Stomach (tissue), 19 donors: ENCODE results near the gene RPS14. TPM values are rescaled to one million over a fixed set of nuclear protein-coding genes. Genes with fewer than 3 reads are reported as not detected.

Source experiments
- DNase-seq, 2 donors: peaks; one replicate each; pipeline versions ENCODE4 v3.0.0 to v3.0.0-alpha.2; 2013 to 2019
- H3K27ac ChIP-seq, 5 donors: fragments of 200-600 bp in 4 of 5; sonication (generic) in 4 of 5; one replicate each; pipeline ENCODE4 v1.5.1; 2013 to 2019; ENCODE audit warnings: mild to moderate bottlenecking in 1 of 5, moderate library complexity in 1 of 5
- H3K27me3 ChIP-seq, 3 donors: fragments of 200-600 bp; sonication (generic); one replicate each; pipeline ENCODE4 v1.5.1; 2017 to 2019; ENCODE audit warnings: mixed run types in 1 of 3
- H3K36me3 ChIP-seq, 4 donors: fragments of 200-600 bp; sonication (generic); 1 replicate in 3 of 4; 2 replicates in 1 of 4; pipeline ENCODE4 v1.5.1; 2016 to 2019
- H3K4me1 ChIP-seq, 4 donors: fragments of 200-600 bp; sonication (generic); one replicate each; pipeline ENCODE4 v1.5.1; 2016 to 2019
- H3K4me3 ChIP-seq, 4 donors: fragments of 200-600 bp; sonication (generic) in 3 of 4; one replicate each; pipeline ENCODE4 v1.5.1; 2016 to 2019; ENCODE audit warnings: mild to moderate bottlenecking in 1 of 4
- H3K9me3 ChIP-seq, 4 donors: fragments of 200-600 bp; sonication (generic); one replicate each; pipeline ENCODE4 v1.5.1; 2016 to 2019
- CTCF ChIP-seq, 7 experiments: fragments of 450-650 bp in 4 of 7; fragments of 200-600 bp in 3 of 7; sonication (generic) in 3 of 7; IDR thresholded peaks; one replicate each; pipeline ENCODE4 v1.5.1; 2016 to 2019; ENCODE audit warnings: antibody characterized with exemption in 7 of 7, control low read depth in 2 of 7, mild to moderate bottlenecking in 1 of 7
- EP300 ChIP-seq: sonication (generic); formaldehyde crosslinking; IDR thresholded peaks from one replicate; pipeline ENCODE4 v1.6.1; 2017; ENCODE audit warnings: antibody characterized with exemption
- POLR2A ChIP-seq, 4 donors: fragments of 450-650 bp; IDR thresholded peaks; one replicate each; pipeline ENCODE4 v1.6.1; 2016; ENCODE audit warnings: antibody characterized with exemption in 4 of 4, control low read depth in 2 of 4, mild to moderate bottlenecking in 1 of 4, moderate library complexity in 1 of 4
- POLR2AphosphoS5 ChIP-seq, 3 donors: sonication (generic); formaldehyde crosslinking; IDR thresholded peaks; one replicate each; pipeline ENCODE4 v1.6.1; 2016; ENCODE audit warnings: antibody characterized with exemption in 3 of 3
- WGBS, 5 donors: extraction: QIAGEN DNeasy Blood & Tissue Kit in 3 of 5; methylation state at CpG; one replicate each; pipeline versions ENCODE4 v1.1.5 to v1.1.7; 2013 to 2018; 5-methylcytosine and 5-hydroxymethylcytosine counted together
- intact Hi-C: fragments of 100-400 bp; cut with DNase I; formaldehyde crosslinking; loops from one replicate; pipeline ENCODE4 v1.15.1; 2023; ENCODE audit warnings: low total_unique reads
- long read RNA-seq, 10 donors: transcript quantifications; one replicate each; lab custom pipeline, GENCODE V29; 2026
- polyA plus RNA-seq, 3 donors: library from polyadenylated mRNA; stranded (reverse); fragments of 200-250 nt; gene quantifications; one replicate each; pipeline ENCODE4 v1.2.3, GENCODE V29; 2013
- total RNA-seq, 5 donors: library from RNA; depleted of rRNA; stranded (reverse); fragments of >200 nt; gene quantifications; one replicate each; pipeline versions ENCODE4 v1.1.0 to v1.2.3, GENCODE V29; 2014 to 2016
- donor health status: healthy with polysubstance abuse.
- donor health status: Bipolar disorder and iron deficiency.
- donor health status: healthy.

Gene RPS14
- 1,000 to 10,000 TPM in 4 of 5 donors, 100 to 1,000 TPM in 1; 899 to 3,971 (median 1,858) TPM for total RNA-seq
- 1,000 to 10,000 TPM; 4,327 to 6,427 (median 4,820) TPM for polyA plus RNA-seq
- long read RNA-seq, donor 1, transcript RPS14-205 (3 exons, 3,119 nt) = minor isoform, 64 of 848 reads
- long read RNA-seq, donor 1, transcript RPS14-203 (5 exons, 569 nt) = major isoform, 624 of 848 reads
- long read RNA-seq, donor 1, partial matches to known transcripts = 136 of 848 reads
- long read RNA-seq, donor 1, other reads (novel, unspliced or antisense) = 22 of 848 reads
- long read RNA-seq, donor 2, transcript RPS14-206 (2 exons, 398 nt) = minor isoform, 6 of 1,126 reads
- long read RNA-seq, donor 2, transcript RPS14-205 (3 exons, 3,119 nt) = minor isoform, 42 of 1,126 reads
- long read RNA-seq, donor 2, transcript RPS14-203 (5 exons, 569 nt) = major isoform, 865 of 1,126 reads
- long read RNA-seq, donor 2, transcript RPS14-201 (5 exons, 712 nt) = minor isoform, 6 of 1,126 reads
- long read RNA-seq, donor 2, partial matches to known transcripts = 165 of 1,126 reads
- long read RNA-seq, donor 2, other reads (novel, unspliced or antisense) = 41 of 1,126 reads
- long read RNA-seq, donor 3, transcript RPS14-205 (3 exons, 3,119 nt) = minor isoform, 158 of 1,264 reads
- long read RNA-seq, donor 3, transcript RPS14-203 (5 exons, 569 nt) = major isoform, 897 of 1,264 reads
- long read RNA-seq, donor 3, partial matches to known transcripts = 159 of 1,264 reads
- long read RNA-seq, donor 3, other reads (novel, unspliced or antisense) = 45 of 1,264 reads
- long read RNA-seq, donor 4, transcript RPS14-205 (3 exons, 3,119 nt) = minor isoform, 20 of 211 reads
- long read RNA-seq, donor 4, transcript RPS14-203 (5 exons, 569 nt) = major isoform, 161 of 211 reads
- long read RNA-seq, donor 4, partial matches to known transcripts = 29 of 211 reads
- long read RNA-seq, donor 4, other reads (novel, unspliced or antisense) = 0 of 211 reads
- long read RNA-seq, donor 5, transcript RPS14-203 (5 exons, 569 nt) = major isoform, 1,340 of 1,813 reads
- long read RNA-seq, donor 5, transcript RPS14-205 (3 exons, 3,119 nt) = minor isoform, 142 of 1,813 reads
- long read RNA-seq, donor 5, transcript RPS14-206 (2 exons, 398 nt) = minor isoform, 7 of 1,813 reads
- long read RNA-seq, donor 5, transcript RPS14-201 (5 exons, 712 nt) = minor isoform, 6 of 1,813 reads
- long read RNA-seq, donor 5, partial matches to known transcripts = 226 of 1,813 reads
- long read RNA-seq, donor 5, other reads (novel, unspliced or antisense) = 89 of 1,813 reads
- long read RNA-seq, donor 6, transcript RPS14-201 (5 exons, 712 nt) = minor isoform, 16 of 3,288 reads
- long read RNA-seq, donor 6, transcript RPS14-205 (3 exons, 3,119 nt) = minor isoform, 158 of 3,288 reads
- long read RNA-seq, donor 6, transcript RPS14-203 (5 exons, 569 nt) = major isoform, 2,446 of 3,288 reads
- long read RNA-seq, donor 6, partial matches to known transcripts = 521 of 3,288 reads
- long read RNA-seq, donor 6, other reads (novel, unspliced or antisense) = 139 of 3,288 reads
- long read RNA-seq, donor 7, transcript RPS14-206 (2 exons, 398 nt) = minor isoform, 5 of 2,301 reads
- long read RNA-seq, donor 7, transcript RPS14-201 (5 exons, 712 nt) = minor isoform, 5 of 2,301 reads
- long read RNA-seq, donor 7, transcript RPS14-205 (3 exons, 3,119 nt) = minor isoform, 200 of 2,301 reads
- long read RNA-seq, donor 7, transcript RPS14-203 (5 exons, 569 nt) = major isoform, 1,726 of 2,301 reads
- long read RNA-seq, donor 7, partial matches to known transcripts = 320 of 2,301 reads
- long read RNA-seq, donor 7, other reads (novel, unspliced or antisense) = 41 of 2,301 reads
- long read RNA-seq, donor 8, transcript RPS14-206 (2 exons, 398 nt) = minor isoform, 6 of 2,139 reads
- long read RNA-seq, donor 8, transcript RPS14-205 (3 exons, 3,119 nt) = minor isoform, 200 of 2,139 reads
- long read RNA-seq, donor 8, transcript RPS14-201 (5 exons, 712 nt) = minor isoform, 12 of 2,139 reads
- long read RNA-seq, donor 8, transcript RPS14-203 (5 exons, 569 nt) = major isoform, 1,578 of 2,139 reads
- long read RNA-seq, donor 8, partial matches to known transcripts = 276 of 2,139 reads
- long read RNA-seq, donor 8, other reads (novel, unspliced or antisense) = 62 of 2,139 reads
- long read RNA-seq, donor 9, transcript RPS14-203 (5 exons, 569 nt) = major isoform, 1,346 of 1,931 reads
- long read RNA-seq, donor 9, transcript RPS14-206 (2 exons, 398 nt) = minor isoform, 5 of 1,931 reads
- long read RNA-seq, donor 9, transcript RPS14-201 (5 exons, 712 nt) = minor isoform, 7 of 1,931 reads
- long read RNA-seq, donor 9, transcript RPS14-205 (3 exons, 3,119 nt) = minor isoform, 154 of 1,931 reads
- long read RNA-seq, donor 9, partial matches to known transcripts = 338 of 1,931 reads
- long read RNA-seq, donor 9, other reads (novel, unspliced or antisense) = 77 of 1,931 reads
- long read RNA-seq, donor 10, transcript RPS14-203 (5 exons, 569 nt) = major isoform, 582 of 780 reads
- long read RNA-seq, donor 10, transcript RPS14-205 (3 exons, 3,119 nt) = minor isoform, 67 of 780 reads
- long read RNA-seq, donor 10, partial matches to known transcripts = 101 of 780 reads
- long read RNA-seq, donor 10, other reads (novel, unspliced or antisense) = 27 of 780 reads

DNA sequence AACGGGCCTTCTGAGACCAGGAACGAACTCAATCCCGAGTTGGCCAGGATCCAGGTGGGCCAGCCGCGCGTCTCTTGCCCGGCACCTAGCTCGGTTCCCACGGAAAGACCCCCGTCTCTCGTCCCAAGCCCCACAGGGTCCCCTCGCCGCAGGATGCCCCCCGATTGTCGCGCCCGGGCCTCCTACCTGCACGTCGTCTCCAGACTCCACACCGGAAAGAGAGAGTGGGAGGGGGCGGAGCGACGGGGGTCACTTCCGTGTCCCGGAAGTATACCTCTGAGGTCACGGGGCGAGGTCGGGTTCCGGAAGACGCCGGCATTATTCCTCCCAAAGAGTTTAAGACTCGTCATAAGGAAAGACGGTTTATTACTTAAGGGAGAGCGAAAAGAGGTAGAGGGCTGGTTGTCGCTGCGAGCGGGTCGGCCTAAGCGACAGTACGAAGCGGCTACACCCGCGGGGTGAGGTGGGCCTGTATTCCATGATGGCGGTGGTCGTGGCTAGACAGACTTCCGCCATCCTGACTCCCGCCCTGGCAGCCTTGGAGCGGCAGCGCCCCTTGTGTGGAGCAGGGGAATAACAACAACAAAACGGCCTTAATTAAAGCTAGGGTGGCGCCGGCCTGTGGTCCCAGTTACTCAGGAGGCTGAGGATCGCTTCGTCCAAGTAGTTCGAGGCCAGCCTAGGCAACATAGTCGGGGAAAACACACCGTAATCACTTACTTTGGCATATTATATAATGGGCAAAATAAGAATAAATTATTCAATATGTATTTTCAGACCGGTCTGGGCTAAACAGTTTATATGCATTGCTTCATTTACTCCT, at the start of gene RPS14:
TSS of gene RPS14 (minus strand) at position 223 of the 823 bp plus-strand sequence. CDS start 2,006 bp downstream, outside the sequence.
- Histone ChIP-seq H3K27me3 (no peaks in the 10 kb centered on the region), H3K9me3 (no peaks in the 10 kb centered on the region), H3K36me3 (peaks cover 28 to 33% (median 33%) of the 10 kb centered on the region in 4 donors), H3K4me3 (peak within 1 kb of the TSS; percentile 61 to 91 (median 70)), H3K27ac (peak within 1 kb of the TSS; percentile 93 to 99 (median 94)), H3K4me1 (peaks cover 12 to 39% (median 28%) of the 10 kb centered on the region in 4 donors)
- TF ChIP-seq EP300 = no peak
- TF ChIP-seq CTCF (IDR thresholded peaks at IDR 0.05) = peak in 5 of 7 experiments; percentile 78 to 97 (median 90)
- TF ChIP-seq POLR2AphosphoS5 (IDR thresholded peaks at IDR 0.05) = peak; percentile 23 to 93 (median 85)
- TF ChIP-seq POLR2A (IDR thresholded peaks at IDR 0.05) = peak in 2 of 4 donors; percentile 36 to 46
- DNase-seq = peak; percentile 93 to 98
- intact Hi-C loops = no loop called here
- 3 to 6% (median 4%) methylated on average over 43 to 58 of the region's 58 CpGs for WGBS, 5 donors

DNA sequence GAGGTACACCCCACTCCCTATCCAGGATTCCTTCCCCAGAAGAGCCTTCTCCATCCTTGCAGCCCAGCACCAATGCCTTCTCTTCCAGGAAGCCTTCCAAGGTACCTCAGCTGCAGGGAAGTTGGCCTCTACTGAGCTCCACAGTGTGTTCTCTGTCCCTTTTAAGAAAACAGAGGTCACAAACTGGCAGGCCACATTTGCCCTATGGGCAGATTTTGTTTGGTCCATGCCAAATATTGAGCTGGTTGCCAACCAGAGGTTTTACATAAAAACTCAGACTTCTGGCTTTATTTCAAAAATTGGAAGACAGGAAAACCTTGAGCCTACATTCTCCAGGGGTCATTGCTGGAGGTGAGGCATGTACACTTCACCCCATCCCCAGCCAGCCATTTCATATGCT, 49.4 kb upstream of the RPS14 start:
- no peak for DNase-seq
- Histone ChIP-seq H3K36me3 (no peaks in the 10 kb centered on the region), H3K9me3 (no peaks in the 10 kb centered on the region), H3K27me3 (no peaks in the 10 kb centered on the region), H3K27ac (peak overlapping the region in 4 of 5 donors; percentile 60 to 73 (median 71)), H3K4me1 (peaks cover 68 to 82% (median 76%) of the 10 kb centered on the region in 4 donors), H3K4me3 (no peak overlapping the region)
- intact Hi-C loops = no loop called here
- TF ChIP-seq EP300 (no peak), CTCF (IDR thresholded peaks at IDR 0.05) (no peak), POLR2A (IDR thresholded peaks at IDR 0.05) (no peak)
